HG02759 (cell line): Measurements from ENCODE around the gene CCL15.
"Not testable (repeated sequence)": the region's sequence is repeated elsewhere in the genome, so short reads cannot be mapped to it uniquely, and the experiment has no call there.

Experiments used
- ATAC-seq: cut with Tn5 transposase; IDR thresholded peaks from one replicate; pipeline ENCODE4 v1.9.1; 2021; ENCODE audit warnings: mild to moderate bottlenecking, moderate library complexity; ENCODE audit not compliant: unreplicated experiment

Gene CCL15

GRCh38 chr17:35995346-35995745, 6.0 kb downstream of the CCL15 start:
- not testable (repeated sequence) for ATAC-seq

GRCh38 chr17:35991075-35991474, 10.3 kb downstream of the CCL15 start:
- ATAC-seq = no peak

DNA sequence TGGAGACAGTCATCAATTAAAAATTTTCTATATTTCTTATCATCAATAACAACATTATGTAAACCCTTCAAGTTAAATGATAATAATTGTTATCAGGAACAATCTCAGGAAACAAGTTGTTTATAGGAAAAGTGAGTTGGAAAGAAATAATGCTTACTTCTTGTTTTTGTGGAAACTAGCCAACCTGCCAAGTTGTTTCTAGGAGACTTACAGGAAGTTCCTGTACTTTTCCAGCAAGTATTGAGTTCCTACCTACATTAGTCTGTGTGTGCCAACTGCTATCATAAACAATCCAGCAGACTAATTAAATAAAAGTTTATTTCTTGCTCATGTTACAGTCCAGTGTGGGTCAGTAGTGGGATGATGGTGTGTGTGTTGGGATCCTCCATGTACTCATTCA, 13.2 kb downstream of the CCL15 start:
- no peak for ATAC-seq

- ATAC-seq = no peak
These were observed 14.7 kb downstream of the CCL15 start, which contains the start of gene CCL14 for GRCh38 chr17:35986643-35987042. TSS of gene CCL14 (minus strand) at chr17:35986729. CDS start at chr17:35986649, 80 bp downstream.

GRCh38 chr17:35984140-35984539, 17.2 kb downstream of the CCL15 start:
- ATAC-seq = no peak

DNA sequence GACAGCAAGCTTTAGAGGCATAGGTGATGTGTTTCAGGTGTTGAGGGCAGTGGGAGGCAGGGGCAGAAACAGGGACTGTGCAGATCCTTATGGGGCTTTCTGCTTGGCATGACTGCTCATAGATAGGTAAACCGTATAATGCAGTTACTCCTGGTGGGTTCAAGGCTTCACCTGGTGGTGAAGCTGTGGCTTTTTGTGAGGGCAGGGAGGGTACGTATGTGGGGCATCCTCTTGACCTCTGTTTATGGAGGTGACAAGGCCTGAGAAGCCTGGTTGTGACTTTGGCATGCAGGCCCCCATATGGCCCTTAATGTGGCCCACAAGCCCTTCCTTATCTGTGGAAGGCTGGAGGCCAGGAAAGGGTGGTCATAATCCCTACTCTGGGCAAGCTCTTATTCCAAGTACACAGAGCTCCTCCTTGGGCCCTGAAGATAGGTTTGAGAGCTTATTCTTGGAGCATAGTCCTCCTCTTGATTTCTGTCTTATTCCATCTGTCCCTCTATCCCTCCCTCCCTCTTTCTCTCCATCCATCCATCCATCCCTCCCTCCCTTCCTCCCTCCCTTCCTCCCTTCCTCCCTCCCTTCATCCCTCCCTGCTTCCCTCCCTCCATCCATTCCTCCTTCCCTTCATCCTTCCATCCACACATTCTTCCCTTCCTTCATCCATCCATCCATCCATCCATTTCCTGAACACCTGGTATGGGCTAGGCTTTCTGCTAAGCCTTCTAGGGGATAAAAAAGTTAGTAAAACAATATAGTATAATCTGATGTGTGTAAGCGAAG, 18.8 kb downstream of the CCL15 start:
- ATAC-seq = no peak

- ATAC-seq = no peak
These were observed 19.4 kb downstream of the CCL15 start for GRCh38 chr17:35981908-35982330.

- no peak for ATAC-seq
These were observed 20.1 kb downstream of the CCL15 start, which contains the start of gene CCL16 for GRCh38 chr17:35981246-35981645. TSS of gene CCL16 (minus strand) at chr17:35981497. CDS start at chr17:35981420, 77 bp downstream.

DNA sequence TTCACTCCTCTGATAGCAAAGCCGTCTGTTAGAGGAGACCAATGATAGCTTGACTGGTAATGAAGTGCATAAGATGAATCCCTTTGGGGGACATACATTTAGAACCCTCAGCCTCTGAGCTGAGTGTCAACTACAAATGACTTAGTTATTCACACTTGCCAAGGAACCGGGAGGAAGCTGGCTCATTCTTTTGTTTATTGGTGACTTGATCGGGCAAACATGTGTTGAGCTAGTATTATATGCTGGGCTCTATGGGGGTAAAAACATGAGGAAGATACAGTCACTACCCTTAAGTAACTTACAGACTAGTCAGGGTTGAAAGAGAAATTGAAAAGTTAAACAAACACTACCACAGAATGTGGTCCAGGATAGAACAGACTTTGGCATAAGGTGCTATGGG, 23.0 kb downstream of the CCL15 start:
- no peak for ATAC-seq

DNA sequence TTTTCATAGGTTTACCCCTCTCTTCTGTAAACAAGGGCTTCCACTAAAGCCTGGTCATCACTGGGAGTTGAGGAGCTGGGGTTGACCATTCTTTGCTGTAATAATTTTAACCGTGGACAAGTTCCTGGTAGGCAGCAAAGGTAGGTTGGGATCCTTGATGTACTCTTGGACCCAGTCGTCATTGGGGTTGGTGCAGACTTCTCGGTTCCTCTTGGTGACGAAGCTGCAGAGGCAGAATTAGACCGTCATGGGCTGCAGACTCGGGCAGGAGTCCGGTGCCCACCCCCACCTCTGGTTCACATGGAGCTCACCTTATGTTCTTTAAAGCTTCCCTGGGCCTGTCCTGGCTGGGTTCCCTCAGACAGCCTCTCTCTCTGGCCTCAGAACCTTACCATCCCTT, 23.8 kb downstream of the CCL15 start:
- no peak for ATAC-seq

- ATAC-seq = no peak
These were observed 27.8 kb downstream of the CCL15 start for GRCh38 chr17:35973333-35974260.

DNA sequence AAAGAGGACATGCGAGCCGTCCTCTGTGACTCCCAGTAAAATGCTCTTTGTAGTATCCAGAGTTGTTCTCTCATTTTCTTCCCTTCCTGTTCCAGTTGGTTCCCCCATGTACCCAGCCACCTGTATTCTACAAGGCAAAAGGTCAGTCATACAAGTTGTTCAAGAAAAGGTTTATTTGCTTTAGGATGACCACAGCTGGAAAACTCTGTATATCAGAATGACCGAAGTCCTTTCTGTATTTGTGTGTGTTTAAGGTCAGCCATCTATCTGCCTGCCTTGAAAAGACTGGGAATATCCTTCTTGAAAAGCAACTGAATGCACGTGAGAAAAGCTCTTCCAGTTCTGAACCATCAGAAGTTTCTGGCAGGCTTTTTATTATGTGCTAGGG, 28.4 kb downstream of the CCL15 start:
- ATAC-seq = no peak

GRCh38 chr17:35972535-35972934, 28.8 kb downstream of the CCL15 start:
- no peak for ATAC-seq

- no peak for ATAC-seq
These were observed 29.3 kb downstream of the CCL15 start for GRCh38 chr17:35972066-35972465.

DNA sequence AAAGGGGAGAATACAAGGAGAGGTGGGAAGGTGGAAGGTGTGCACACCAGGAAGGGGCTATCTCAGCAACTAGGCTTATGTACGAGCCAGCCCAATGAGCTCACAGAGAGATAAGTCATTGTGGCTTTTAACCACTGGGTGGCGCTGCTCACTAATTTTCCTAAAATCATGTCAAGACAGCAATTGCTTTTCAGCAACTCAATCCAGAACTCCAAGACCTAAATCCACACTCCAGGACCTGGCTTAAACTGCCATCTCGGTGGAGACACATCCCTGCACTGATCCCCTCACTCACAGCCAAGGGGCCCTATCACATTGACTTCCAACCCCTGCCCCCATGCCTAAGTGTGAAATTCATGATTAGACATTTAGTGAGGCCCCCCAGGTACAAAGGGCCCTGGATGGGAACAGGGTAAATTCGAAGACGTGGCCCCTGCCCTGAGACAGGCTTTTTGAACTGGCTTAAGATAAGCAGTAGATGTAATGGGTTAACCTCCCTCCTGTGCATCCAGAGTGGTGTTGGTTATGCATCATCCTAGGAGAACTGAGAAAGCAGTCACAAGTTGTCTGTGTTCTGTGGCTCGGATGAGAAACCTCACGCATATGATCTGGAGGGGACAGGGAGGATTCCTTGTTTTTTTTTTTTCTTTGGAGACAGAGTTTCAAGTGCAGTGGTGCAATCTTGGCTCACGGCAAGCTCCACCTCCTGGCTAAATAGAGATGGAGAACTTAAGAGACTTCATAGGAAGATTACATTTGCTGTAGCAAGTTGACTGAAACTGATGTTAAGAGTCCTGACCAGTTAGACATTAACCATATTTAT, 31.6 kb downstream of the CCL15 start:
- no peak for ATAC-seq

DNA sequence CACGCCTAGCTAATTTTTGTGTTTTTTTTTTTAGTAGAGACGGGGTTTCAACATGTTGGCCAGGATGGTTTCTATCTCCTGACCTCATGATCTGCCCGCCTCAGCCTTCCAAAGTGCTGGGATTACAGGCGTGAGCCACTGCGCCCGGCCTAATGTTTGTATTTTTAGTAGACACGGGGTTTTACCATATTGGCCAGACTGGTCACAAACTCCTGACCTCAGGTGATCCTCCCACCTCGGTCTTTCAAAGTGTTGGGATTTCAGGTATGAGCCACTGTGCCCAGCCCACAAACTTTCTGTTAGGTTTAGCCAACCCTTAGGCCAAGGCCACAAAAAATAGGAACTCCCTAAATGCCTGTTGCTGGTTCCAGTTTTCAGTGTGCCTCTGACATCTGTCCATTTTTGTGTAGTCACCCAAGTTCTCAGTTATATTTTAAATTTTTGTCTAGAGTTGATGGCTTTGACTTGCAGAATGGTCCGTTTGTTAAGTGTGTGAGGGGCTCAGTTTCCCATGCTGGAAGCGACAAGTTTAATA, 32.8 kb downstream of the CCL15 start:
- ATAC-seq = no peak

DNA sequence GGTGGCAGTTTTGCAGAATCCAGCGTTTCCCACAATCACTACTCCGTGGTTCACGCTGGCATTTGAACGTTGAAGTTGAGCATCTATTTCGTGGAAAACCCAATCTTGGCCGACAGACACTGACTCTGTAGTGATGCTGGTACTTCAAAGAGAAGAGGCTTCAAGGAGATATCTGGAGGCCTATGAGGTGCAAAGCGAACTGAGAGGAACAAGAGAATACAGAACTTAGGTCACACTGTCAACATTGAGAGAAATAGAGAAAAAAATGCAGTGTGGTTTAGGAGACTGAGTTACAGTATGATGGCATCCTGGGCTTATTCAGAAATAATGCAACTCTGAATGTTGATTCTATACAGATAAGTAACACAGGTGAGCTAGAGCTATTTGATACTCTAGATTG, 36.1 kb downstream of the CCL15 start:
- ATAC-seq = no peak

DNA sequence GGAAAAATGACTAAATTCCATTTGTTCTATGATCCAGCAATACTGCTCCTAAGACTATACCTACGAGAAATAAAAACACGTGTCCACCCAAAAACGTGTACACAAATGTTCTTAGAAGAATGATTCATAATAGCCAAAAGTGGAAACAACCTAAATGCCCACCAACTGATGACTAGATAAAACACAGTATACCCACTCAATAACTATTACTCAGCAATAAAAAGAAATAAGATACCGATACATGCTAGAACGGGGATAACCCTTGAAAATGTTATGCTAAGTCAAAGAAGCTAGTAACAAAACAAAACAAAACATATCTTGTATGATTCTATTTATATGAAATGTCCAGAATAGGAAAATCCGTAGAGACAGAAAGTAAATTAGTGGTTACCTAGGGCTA, 37.7 kb downstream of the CCL15 start:
- ATAC-seq = no peak

- no peak for ATAC-seq
These were observed 47.6 kb downstream of the CCL15 start for GRCh38 chr17:35953720-35954119.

DNA sequence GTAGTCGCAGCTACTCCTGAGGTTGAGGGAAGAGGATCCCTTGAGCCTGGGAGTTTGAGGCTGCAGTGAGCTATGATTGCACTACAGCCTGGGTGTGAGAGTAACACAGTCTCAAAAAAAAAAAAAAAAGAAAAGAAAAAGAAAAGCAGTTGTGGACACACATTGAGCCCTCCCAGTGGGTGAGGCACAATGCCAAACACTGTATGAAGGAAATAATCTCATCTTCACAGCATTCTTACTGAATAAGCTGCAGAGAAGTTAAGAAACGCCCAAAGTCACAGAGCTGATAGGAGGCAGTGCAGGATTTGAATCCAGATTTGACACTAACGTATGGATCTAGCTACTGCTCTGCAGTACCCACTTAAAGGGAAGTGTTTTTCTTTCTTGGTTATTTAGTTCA, 52.0 kb downstream of the CCL15 start:
- ATAC-seq = no peak

- ATAC-seq = no peak
These were observed 53.3 kb downstream of the CCL15 start for GRCh38 chr17:35948092-35948491.
